ENCODE measurements around the gene APOC1.

GRCh38 chr19:44961821-44962220 lies 47.4 kb downstream of the APOC1 start:
- TF ChIP-seq CTCF (IDR thresholded peaks at IDR 0.05), result no peak
- TF ChIP-seq POLR2A (IDR thresholded peaks at IDR 0.05), result no peak
